Measurements from ENCODE around the gene MEGF9.

GRCh38 chr9:120635011-120635410, 79.3 kb downstream of the MEGF9 start:
- TF ChIP-seq EZH2phosphoT487 (IDR thresholded peaks at IDR 0.05; ENCODE audit: borderline replicate concordance, low read depth, low read length) (no peak), CTCF (conservative IDR thresholded peaks at IDR 0.05; ENCODE audit: low read length) (no peak)

Data from OCI-LY7 (cell line).